GM18907 (cell line): Measurements from ENCODE around the gene MS4A18.
"Not testable (repeated sequence)": the region's sequence is repeated elsewhere in the genome, so short reads cannot be mapped to it uniquely, and the experiment has no call there.

Source experiments
- ATAC-seq: cut with Tn5 transposase; IDR thresholded peaks from one replicate; pipeline ENCODE4 v1.9.1; 2021; ENCODE audit warnings: mild to moderate bottlenecking, moderate library complexity; ENCODE audit not compliant: unreplicated experiment

Gene MS4A18

GRCh38 chr11:60724420-60724819, at the start of gene MS4A18:
Gene MS4A18 (plus strand): TSS chr11:60724720.
- ATAC-seq: no peak

- ATAC-seq: not testable (repeated sequence)
Observed at GRCh38 chr11:60678231-60678630, 46.3 kb upstream of the MS4A18 start.

- no peak for ATAC-seq
Observed at GRCh38 chr11:60679879-60680278, 44.6 kb upstream of the MS4A18 start.

- no peak for ATAC-seq
Observed at GRCh38 chr11:60680455-60681119, 43.9 kb upstream of the MS4A18 start.

GRCh38 chr11:60684541-60684848, 40.0 kb upstream of the MS4A18 start:
- peak; percentile 22 for ATAC-seq

GRCh38 chr11:60691661-60692060, 32.9 kb upstream of the MS4A18 start:
- ATAC-seq: no peak

GRCh38 chr11:60699284-60699691, 25.2 kb upstream of the MS4A18 start, which contains the start of gene MS4A8:
Gene MS4A8 (plus strand): TSS chr11:60699612. CDS start chr11:60700861, 1,249 bp downstream.
- ATAC-seq: no peak

GRCh38 chr11:60699936-60700335, 24.6 kb upstream of the MS4A18 start:
- ATAC-seq: no peak

GRCh38 chr11:60700689-60701468, 23.6 kb upstream of the MS4A18 start:
- ATAC-seq: no peak

- no peak for ATAC-seq
Observed at GRCh38 chr11:60701469-60701818, 23.1 kb upstream of the MS4A18 start.

- no peak for ATAC-seq
Observed at GRCh38 chr11:60703374-60703773, 21.1 kb upstream of the MS4A18 start.

- ATAC-seq: no peak
Observed at GRCh38 chr11:60705895-60706294, 18.6 kb upstream of the MS4A18 start.

GRCh38 chr11:60706931-60707330, 17.6 kb upstream of the MS4A18 start:
- ATAC-seq: no peak

GRCh38 chr11:60710482-60710881, 14.0 kb upstream of the MS4A18 start:
- ATAC-seq: no peak

- ATAC-seq: no peak
Observed at GRCh38 chr11:60711276-60711675, 13.2 kb upstream of the MS4A18 start.

GRCh38 chr11:60713423-60713822, 11.1 kb upstream of the MS4A18 start:
- ATAC-seq: not testable (repeated sequence)

GRCh38 chr11:60717956-60718355, 6.6 kb upstream of the MS4A18 start:
- no peak for ATAC-seq

- ATAC-seq: no peak
Observed at GRCh38 chr11:60718524-60719316, 5.8 kb upstream of the MS4A18 start.

- ATAC-seq: no peak
Observed at GRCh38 chr11:60719391-60719790, 5.1 kb upstream of the MS4A18 start.

GRCh38 chr11:60720460-60720859, 4.1 kb upstream of the MS4A18 start:
- ATAC-seq: no peak

GRCh38 chr11:60725592-60725991, 1.1 kb downstream of the MS4A18 start:
- ATAC-seq: no peak

- no peak for ATAC-seq
Observed at GRCh38 chr11:60731586-60731985, 7.1 kb downstream of the MS4A18 start.
